OCI-LY1 (cell line): ENCODE results near the gene GRIA4.

ENCODE experiments used
- H2AFZ ChIP-seq: fragments of 200-600 bp; sonication (generic), shearing (Covaris generic); 2 replicates; pipeline ENCODE4 v1.6.0; 2014; ENCODE audit warnings: antibody characterized with exemption, mild to moderate bottlenecking, low read length
- H3F3A ChIP-seq: fragments of 200-600 bp; sonication (generic), shearing (Covaris generic); 2 replicates; pipeline ENCODE4 v1.6.0; 2014; ENCODE audit warnings: mild to moderate bottlenecking, antibody characterized with exemption, low read length, moderate library complexity; ENCODE audit not compliant: insufficient read depth
- H3K27ac ChIP-seq: fragments of 200-600 bp; sonication (generic); 2 replicates; pipeline ENCODE4 v1.5.1; 2014; ENCODE audit warnings: low read length, mixed run types, mild to moderate bottlenecking, low read depth; ENCODE audit not compliant: poor library complexity, severe bottlenecking
- H3K27me3 ChIP-seq: fragments of 200-600 bp; sonication (generic); 2 replicates; pipeline ENCODE4 v1.6.0; 2014; ENCODE audit warnings: antibody characterized with exemption, mild to moderate bottlenecking, low read length, moderate library complexity; ENCODE audit not compliant: insufficient read depth
- H3K36me3 ChIP-seq: fragments of 200-600 bp; sonication (generic); 2 replicates; pipeline ENCODE4 v1.6.1; 2014; ENCODE audit warnings: mild to moderate bottlenecking, antibody characterized with exemption, low read length, moderate library complexity, mixed read lengths; ENCODE audit not compliant: insufficient read depth
- H3K4me1 ChIP-seq: fragments of 200-600 bp; sonication (generic); 2 replicates; pipeline ENCODE4 v1.5.1; 2014; ENCODE audit warnings: mild to moderate bottlenecking, low read length, moderate library complexity; ENCODE audit not compliant: insufficient read depth, severe bottlenecking
- H3K4me2 ChIP-seq: fragments of 200-600 bp; sonication (generic), shearing (Covaris generic); 2 replicates; pipeline ENCODE4 v1.6.1; 2014; ENCODE audit warnings: low read length
- H3K4me3 ChIP-seq: fragments of 200-600 bp; sonication (generic); 2 replicates; pipeline ENCODE4 v1.5.1; 2014; ENCODE audit warnings: low read length, low read depth, mild to moderate bottlenecking, mixed read lengths; ENCODE audit not compliant: poor library complexity, severe bottlenecking
- H3K79me2 ChIP-seq: fragments of 200-600 bp; shearing (Covaris generic); 2 replicates; pipeline ENCODE4 v1.6.1; 2016; ENCODE audit warnings: mixed run types, low read length, mixed read lengths; ENCODE audit not compliant: insufficient read depth
- H3K9ac ChIP-seq: fragments of 200-600 bp; sonication (generic), shearing (Covaris generic); 2 replicates; pipeline ENCODE4 v1.6.1; 2014; ENCODE audit warnings: mild to moderate bottlenecking, low read length, mixed read lengths
- H3K9me2 ChIP-seq: fragments of 200-600 bp; sonication (generic), shearing (Covaris generic); 2 replicates; pipeline ENCODE4 v1.6.1; 2014; ENCODE audit warnings: low read depth, mild to moderate bottlenecking, low read length, mixed read lengths
- H3K9me3 ChIP-seq: fragments of 200-600 bp; shearing (Covaris generic); 2 replicates; pipeline ENCODE4 v1.6.1; 2014; ENCODE audit warnings: low read length, mixed read lengths
- H4K20me1 ChIP-seq: fragments of 200-600 bp; sonication (generic), shearing (Covaris generic); 2 replicates; pipeline ENCODE4 v1.6.0; 2016; ENCODE audit warnings: mild to moderate bottlenecking, low read length; ENCODE audit not compliant: insufficient read depth
- CTCF ChIP-seq: fragments of 200-600 bp; sonication (generic), shearing (Covaris generic); IDR thresholded peaks from 2 replicates; pipeline ENCODE4 v1.5.1; 2017; ENCODE audit warnings: mild to moderate bottlenecking, antibody characterized with exemption, low read length, moderate library complexity, mixed read lengths
- EZH2 ChIP-seq: fragments of 200-600 bp; sonication (generic), shearing (Covaris generic); IDR thresholded peaks from 2 replicates; pipeline ENCODE4 v1.8.0; 2017; ENCODE audit warnings: borderline replicate concordance, mixed run types, mild to moderate bottlenecking, antibody characterized with exemption, low read length, moderate library complexity, mixed read lengths

The GRIA4 gene

DNA sequence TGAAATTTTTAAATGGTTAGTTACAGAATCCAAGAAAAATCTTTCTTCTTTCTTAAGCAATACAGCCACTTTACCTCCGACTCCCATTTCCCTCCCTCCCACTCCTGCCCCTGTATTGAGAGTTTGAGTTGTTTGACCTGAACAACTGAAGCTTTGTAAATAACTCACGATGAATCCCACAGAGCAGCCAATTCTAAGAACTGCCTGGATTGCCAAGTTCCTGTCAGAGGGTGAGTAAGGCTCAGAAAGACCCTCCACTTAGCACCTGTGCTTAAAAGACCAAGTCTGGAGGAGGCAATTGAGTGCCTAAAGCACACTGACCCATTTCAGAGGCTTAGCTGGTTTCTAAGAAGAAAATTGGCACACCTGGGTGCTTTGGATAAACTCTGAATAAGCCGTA, 253.7 kb downstream of the GRIA4 start:
- H3K4me3 ChIP-seq = no peak overlapping the region
- H3K27ac ChIP-seq = no peak overlapping the region
- H3K9me3 ChIP-seq = no peaks in the 10 kb centered on the region
- H3K9me2 ChIP-seq = no peaks in the 10 kb centered on the region
- no peaks in the 10 kb centered on the region for H3F3A ChIP-seq
- H2AFZ ChIP-seq = no peak overlapping the region
- H3K4me2 ChIP-seq = no peak overlapping the region
- no peaks in the 10 kb centered on the region for H4K20me1 ChIP-seq
- TF ChIP-seq EZH2 = no peak
- TF ChIP-seq CTCF = no peak
- no peaks in the 10 kb centered on the region for H3K27me3 ChIP-seq
- H3K4me1 ChIP-seq = no peaks in the 10 kb centered on the region
- no peak overlapping the region for H3K9ac ChIP-seq
- H3K36me3 ChIP-seq = no peaks in the 10 kb centered on the region
- no peaks in the 10 kb centered on the region for H3K79me2 ChIP-seq

DNA sequence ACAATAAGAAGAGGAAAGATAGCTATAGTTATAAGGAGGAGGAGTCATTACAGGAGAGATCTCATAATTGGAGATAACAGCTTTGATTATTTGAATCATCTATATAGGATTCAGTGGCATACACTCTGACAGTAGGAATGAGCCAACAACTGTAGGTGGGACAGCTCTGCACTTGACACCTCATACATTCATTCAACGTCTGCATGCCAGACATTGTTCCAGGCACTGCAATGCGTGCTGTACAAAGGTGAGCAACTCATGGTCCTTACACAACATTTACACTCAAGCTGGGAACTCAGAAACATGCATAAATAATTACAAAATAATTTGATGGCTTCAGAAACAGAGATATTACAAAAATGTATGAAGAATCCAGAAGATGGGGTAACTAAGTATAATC, 257.9 kb downstream of the GRIA4 start:
- Histone ChIP-seq H3K9ac (no peak overlapping the region), H3K36me3 (no peaks in the 10 kb centered on the region), H3K79me2 (no peaks in the 10 kb centered on the region), H3K9me3 (no peaks in the 10 kb centered on the region), H3K4me3 (no peak overlapping the region), H3K27ac (no peak overlapping the region), H3K4me1 (no peaks in the 10 kb centered on the region), H4K20me1 (no peaks in the 10 kb centered on the region), H3K9me2 (no peaks in the 10 kb centered on the region), H2AFZ (no peak overlapping the region), H3K4me2 (no peak overlapping the region), H3F3A (no peaks in the 10 kb centered on the region), H3K27me3 (no peaks in the 10 kb centered on the region)
- TF ChIP-seq CTCF (no peak), EZH2 (no peak)

GRCh38 chr11:105868762-105869285, 259.0 kb downstream of the GRIA4 start:
- Histone ChIP-seq H3K9me2 (no peaks in the 10 kb centered on the region), H3F3A (no peaks in the 10 kb centered on the region), H3K9me3 (no peaks in the 10 kb centered on the region), H3K27ac (no peak overlapping the region), H3K36me3 (no peaks in the 10 kb centered on the region), H3K79me2 (no peaks in the 10 kb centered on the region), H3K4me3 (no peak overlapping the region), H3K27me3 (no peaks in the 10 kb centered on the region), H3K4me2 (no peak overlapping the region), H3K4me1 (no peaks in the 10 kb centered on the region), H3K9ac (no peak overlapping the region), H2AFZ (no peak overlapping the region), H4K20me1 (no peaks in the 10 kb centered on the region)
- TF ChIP-seq EZH2 = no peak
- TF ChIP-seq CTCF = no peak
